Activated CD8-positive, alpha-beta memory T cell treated with anti-CD3 and anti-CD28 coated beads for 1 hour (primary cell): ENCODE results near the gene SLC40A1.

Experiments
- DNase-seq, 2 donors: peaks; one replicate each; pipeline ENCODE4 v3.0.0-alpha.2; 2020; ENCODE audit warnings: low read depth in 1 of 2; ENCODE audit errors: extremely low read depth in 1 of 2

The SLC40A1 gene

GRCh38 chr2:189517847-189518535, 62.6 kb downstream of the SLC40A1 start:
- DNase-seq, result no peak

- DNase-seq, result no peak
Measured at GRCh38 chr2:189516546-189516945, 64.0 kb downstream of the SLC40A1 start.

- no peak for DNase-seq
Measured at GRCh38 chr2:189515264-189515663, 65.3 kb downstream of the SLC40A1 start.

GRCh38 chr2:189514104-189514503, 66.5 kb downstream of the SLC40A1 start:
- no peak for DNase-seq

GRCh38 chr2:189512879-189513278, 67.7 kb downstream of the SLC40A1 start:
- DNase-seq, result no peak

GRCh38 chr2:189511960-189512319, 68.6 kb downstream of the SLC40A1 start:
- DNase-seq, result no peak

- DNase-seq, result no peak
Measured at GRCh38 chr2:189511210-189511959, 69.2 kb downstream of the SLC40A1 start.
